Neutrophil (primary cell): Measurements from ENCODE around the gene SLC25A42.
"Not testable (repeated sequence)": the region's sequence is repeated elsewhere in the genome, so short reads cannot be mapped to it uniquely, and the experiment has no call there.

Experiments
- H3K27ac ChIP-seq: fragments of 200-600 bp; sonication (generic); 2 replicates; pipeline ENCODE4 v1.5.1; 2016; ENCODE audit warnings: mild to moderate bottlenecking, moderate library complexity
- H3K27me3 ChIP-seq: fragments of 200-600 bp; sonication (generic); 2 replicates; pipeline ENCODE4 v1.6.0; 2016; ENCODE audit warnings: mild to moderate bottlenecking
- H3K36me3 ChIP-seq: fragments of 200-600 bp; sonication (generic); 2 replicates; pipeline ENCODE4 v1.5.1; 2017
- H3K4me1 ChIP-seq, 2 experiments: fragments of 200-600 bp in 1 of 2; sonication (generic) in 1 of 2; 1 replicate in 1 of 2; 2 replicates in 1 of 2; pipeline versions ENCODE4 v1.5.1 to v1.6.1; 2013 to 2016; ENCODE audit warnings: low read depth in 1 of 2, low read length in 1 of 2, mild to moderate bottlenecking in 1 of 2, moderate library complexity in 1 of 2; ENCODE audit not compliant: control insufficient read depth in 1 of 2, insufficient read depth in 1 of 2
- H3K4me3 ChIP-seq, 2 experiments: fragments of 200-600 bp in 1 of 2; sonication (generic) in 1 of 2; 1 replicate in 1 of 2; 2 replicates in 1 of 2; pipeline ENCODE4 v1.5.1; 2013 to 2016; ENCODE audit warnings: low read depth in 1 of 2, low read length in 1 of 2, mild to moderate bottlenecking in 1 of 2, moderate library complexity in 1 of 2
- H3K9me3 ChIP-seq: fragments of 200-600 bp; sonication (generic); 2 replicates; pipeline ENCODE4 v1.5.1; 2016
- TF ChIP-seq, protein P1 (sequence below): fragments of 200-600 bp; sonication (generic); IDR thresholded peaks from 2 replicates; pipeline ENCODE4 v1.5.1; 2016; ENCODE audit warnings: antibody characterized with exemption

The SLC25A42 gene

DNA sequence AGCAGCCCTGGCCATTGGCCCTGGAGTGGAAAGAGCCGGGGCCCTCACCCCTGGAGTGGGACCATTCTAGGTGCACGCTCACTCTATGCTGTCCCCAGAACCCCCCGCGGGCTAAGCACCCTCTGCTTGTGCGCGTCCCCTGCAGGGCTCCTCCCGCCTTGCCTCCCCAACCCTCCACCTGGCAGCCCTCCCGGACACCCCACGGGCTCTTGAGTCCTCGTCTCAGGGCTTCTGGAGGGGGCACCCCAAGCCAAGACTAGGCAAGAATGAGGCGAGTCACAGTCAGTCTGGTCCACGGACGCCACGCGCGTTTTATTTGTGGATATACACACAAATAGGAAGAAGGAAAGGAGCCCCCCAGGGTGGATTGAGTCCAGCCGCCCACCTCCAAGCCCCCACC, 81.5 kb downstream of the SLC25A42 start:
- H3K27me3 ChIP-seq, result no peaks in the 10 kb centered on the region
- H3K36me3 ChIP-seq, result peaks cover 41% of the 10 kb centered on the region
- no peaks in the 10 kb centered on the region for H3K9me3 ChIP-seq
- H3K27ac ChIP-seq, result no peak overlapping the region
- no peak overlapping the region for H3K4me3 ChIP-seq
- H3K4me1 ChIP-seq, result peaks cover 0 to 6% of the 10 kb centered on the region in 2 experiments
- TF ChIP-seq, protein P1, sequence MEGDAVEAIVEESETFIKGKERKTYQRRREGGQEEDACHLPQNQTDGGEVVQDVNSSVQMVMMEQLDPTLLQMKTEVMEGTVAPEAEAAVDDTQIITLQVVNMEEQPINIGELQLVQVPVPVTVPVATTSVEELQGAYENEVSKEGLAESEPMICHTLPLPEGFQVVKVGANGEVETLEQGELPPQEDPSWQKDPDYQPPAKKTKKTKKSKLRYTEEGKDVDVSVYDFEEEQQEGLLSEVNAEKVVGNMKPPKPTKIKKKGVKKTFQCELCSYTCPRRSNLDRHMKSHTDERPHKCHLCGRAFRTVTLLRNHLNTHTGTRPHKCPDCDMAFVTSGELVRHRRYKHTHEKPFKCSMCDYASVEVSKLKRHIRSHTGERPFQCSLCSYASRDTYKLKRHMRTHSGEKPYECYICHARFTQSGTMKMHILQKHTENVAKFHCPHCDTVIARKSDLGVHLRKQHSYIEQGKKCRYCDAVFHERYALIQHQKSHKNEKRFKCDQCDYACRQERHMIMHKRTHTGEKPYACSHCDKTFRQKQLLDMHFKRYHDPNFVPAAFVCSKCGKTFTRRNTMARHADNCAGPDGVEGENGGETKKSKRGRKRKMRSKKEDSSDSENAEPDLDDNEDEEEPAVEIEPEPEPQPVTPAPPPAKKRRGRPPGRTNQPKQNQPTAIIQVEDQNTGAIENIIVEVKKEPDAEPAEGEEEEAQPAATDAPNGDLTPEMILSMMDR, result no peak

DNA sequence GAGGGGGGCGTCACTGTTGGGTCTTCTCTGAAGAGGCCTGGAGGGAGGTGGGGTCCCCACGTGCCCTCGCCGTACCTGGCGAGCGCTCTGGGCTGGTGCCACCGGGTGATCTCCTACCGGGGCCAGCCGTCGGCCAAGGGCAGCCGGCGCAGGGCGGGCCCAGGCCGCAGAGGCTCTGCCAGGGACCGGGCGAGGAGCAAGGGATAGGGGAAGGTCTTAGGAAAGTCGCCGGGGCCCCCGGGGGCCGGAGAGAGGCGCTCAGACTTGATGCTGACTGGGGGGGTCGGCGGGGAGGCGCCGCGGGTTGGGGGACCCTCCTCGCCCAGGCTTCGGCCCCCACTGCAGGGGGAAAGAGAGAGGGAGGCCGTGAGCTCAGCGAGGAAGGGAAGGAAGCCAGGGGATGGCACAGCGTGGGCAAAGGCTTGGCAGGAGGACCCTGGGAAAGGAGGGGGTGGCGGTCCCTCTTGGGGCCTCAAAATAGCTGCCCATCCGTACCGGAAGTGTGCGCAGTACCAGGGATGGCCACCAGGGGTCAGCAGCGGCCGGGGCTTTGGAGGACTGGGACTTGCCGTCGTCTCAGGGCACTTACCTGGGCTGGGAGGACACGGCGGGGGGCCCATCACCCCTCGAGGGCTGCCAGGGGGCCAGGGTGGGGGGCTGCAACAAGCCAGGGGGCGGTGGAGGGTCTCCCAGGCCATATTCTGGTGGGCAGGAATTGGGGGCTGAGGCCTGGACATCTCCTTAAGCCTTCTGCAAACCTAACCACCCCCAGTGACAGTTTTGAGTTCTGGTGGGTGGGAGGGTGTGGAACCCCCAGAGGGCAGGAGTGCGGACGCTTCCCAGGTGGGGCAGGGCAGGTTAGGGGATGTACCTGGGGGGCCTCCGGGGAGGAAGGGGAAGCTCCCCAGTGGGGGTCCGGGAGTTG, 82.2 kb downstream of the SLC25A42 start:
- H3K4me3 ChIP-seq, result no peak overlapping the region

DNA sequence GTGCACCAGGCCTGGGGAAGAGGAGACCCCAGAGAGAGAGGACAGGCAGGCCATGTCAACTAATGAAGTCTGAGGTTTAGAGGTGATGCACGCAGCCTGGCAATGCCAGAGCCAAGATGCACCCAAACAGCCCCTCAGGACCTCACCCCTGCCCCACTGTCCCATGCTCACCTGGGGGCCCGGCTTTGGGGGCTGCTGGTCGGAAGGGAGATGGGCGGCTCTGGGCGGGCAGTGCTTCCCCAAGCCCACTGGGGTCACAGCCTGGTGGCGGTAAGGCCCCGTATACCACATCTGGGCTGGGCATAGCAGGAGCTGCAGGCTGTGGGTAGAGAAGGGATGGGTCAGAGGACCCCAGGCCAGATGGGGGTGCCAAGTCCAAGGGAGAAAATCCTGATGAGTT, 83.1 kb downstream of the SLC25A42 start:
- H3K36me3 ChIP-seq, result peaks cover 47% of the 10 kb centered on the region
- no peak overlapping the region for H3K27ac ChIP-seq
- peaks cover 0 to 6% of the 10 kb centered on the region in 2 experiments for H3K4me1 ChIP-seq
- no peaks in the 10 kb centered on the region for H3K9me3 ChIP-seq
- no peak overlapping the region for H3K4me3 ChIP-seq
- TF ChIP-seq, protein P1, result no peak
- no peaks in the 10 kb centered on the region for H3K27me3 ChIP-seq

More for the DNA sequence above, 82.2 kb downstream of the SLC25A42 start:
- TF ChIP-seq, protein P1, result peak; percentile 92
- Histone ChIP-seq H3K27ac (no peak overlapping the region), H3K36me3 (peaks cover 47% of the 10 kb centered on the region), H3K4me1 (peaks cover 0 to 6% of the 10 kb centered on the region in 2 experiments), H3K27me3 (no peaks in the 10 kb centered on the region), H3K9me3 (no peaks in the 10 kb centered on the region)

DNA sequence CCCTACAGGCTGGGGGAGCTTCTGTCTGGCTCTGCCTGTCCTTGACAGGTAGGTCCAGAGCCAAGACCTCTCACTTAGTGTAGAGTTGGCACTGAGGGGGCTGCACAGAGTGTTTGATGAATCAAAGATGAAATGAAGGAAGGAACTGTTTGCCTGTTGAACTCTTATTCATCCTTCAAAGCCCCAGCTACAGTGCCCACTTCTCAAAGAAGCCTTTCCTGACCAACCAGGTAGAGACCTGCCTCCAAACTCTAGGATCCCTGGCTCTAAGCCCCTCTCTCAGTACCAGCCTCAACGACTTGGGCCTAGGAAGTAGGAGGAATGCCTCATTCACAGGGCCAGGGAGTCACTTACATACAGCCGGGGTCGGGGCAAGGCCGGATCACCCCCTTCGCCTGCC, 83.5 kb downstream of the SLC25A42 start:
- Histone ChIP-seq H3K27me3 (no peaks in the 10 kb centered on the region), H3K4me1 (peaks cover 0 to 6% of the 10 kb centered on the region in 2 experiments), H3K27ac (no peak overlapping the region), H3K36me3 (peaks cover 47% of the 10 kb centered on the region), H3K9me3 (no peaks in the 10 kb centered on the region), H3K4me3 (no peak overlapping the region)
- TF ChIP-seq, protein P1, result no peak

DNA sequence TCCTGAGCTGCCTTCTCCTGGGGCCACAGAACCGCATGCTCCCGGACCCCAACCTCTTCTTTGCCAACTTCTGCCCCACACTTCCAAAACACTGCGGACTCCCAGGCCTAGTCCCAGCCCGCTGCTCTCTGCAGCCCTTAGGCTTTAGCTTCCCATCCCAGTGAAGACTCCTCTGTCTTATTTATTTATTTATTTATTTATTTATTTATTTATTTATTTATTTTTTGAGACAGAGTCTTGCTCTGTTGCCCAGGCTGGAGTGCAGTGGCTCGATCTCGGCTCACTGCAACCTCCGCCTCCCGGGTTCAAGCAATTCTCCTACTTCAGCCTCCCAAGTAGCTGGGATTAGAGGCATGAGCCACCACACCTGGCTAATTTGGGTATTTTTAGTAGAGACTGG, 84.7 kb downstream of the SLC25A42 start:
- not testable (repeated sequence) for H3K4me3 ChIP-seq, H3K9me3 ChIP-seq, H3K4me1 ChIP-seq, H3K27me3 ChIP-seq, H3K27ac ChIP-seq
- H3K36me3 ChIP-seq, result peaks cover 47% of the 10 kb centered on the region

DNA sequence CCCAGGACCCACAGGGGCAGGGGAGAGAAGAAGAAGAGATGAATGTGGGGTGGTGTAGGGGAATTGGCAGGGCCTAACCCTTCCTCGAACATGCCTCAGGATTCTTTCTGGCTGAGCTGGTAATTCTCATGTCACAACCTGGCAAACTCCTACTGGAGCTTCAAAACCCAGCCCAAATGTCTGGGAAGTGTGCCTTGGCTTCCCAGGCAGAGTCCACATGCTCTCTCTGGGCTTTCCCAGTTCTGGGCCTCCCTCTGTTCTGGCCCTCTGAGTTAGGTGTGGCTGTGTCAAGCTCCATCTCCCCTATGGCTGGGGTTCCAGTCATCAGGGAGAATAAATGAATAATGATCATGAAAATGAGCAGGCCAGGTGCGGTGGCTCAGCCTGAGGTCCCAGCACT, 85.6 kb downstream of the SLC25A42 start:
- Histone ChIP-seq H3K36me3 (peaks cover 51% of the 10 kb centered on the region), H3K4me3 (no peak overlapping the region), H3K9me3 (no peaks in the 10 kb centered on the region), H3K27me3 (no peaks in the 10 kb centered on the region), H3K27ac (no peak overlapping the region), H3K4me1 (peaks cover 0 to 6% of the 10 kb centered on the region in 2 experiments)
- TF ChIP-seq, protein P1, result no peak
